ENCODE measurements around the gene CIZ1. TPM values are rescaled to one million over a fixed set of nuclear protein-coding genes. Genes with fewer than 3 reads are reported as not detected.

Gene CIZ1
- total and polyA plus RNA-seq, 9 of the 15 experiments (the other 6 are each of a cell fraction or from before 2014, with no cell fraction given), result 6.6 to 329 (median 87.8) TPM

DNA sequence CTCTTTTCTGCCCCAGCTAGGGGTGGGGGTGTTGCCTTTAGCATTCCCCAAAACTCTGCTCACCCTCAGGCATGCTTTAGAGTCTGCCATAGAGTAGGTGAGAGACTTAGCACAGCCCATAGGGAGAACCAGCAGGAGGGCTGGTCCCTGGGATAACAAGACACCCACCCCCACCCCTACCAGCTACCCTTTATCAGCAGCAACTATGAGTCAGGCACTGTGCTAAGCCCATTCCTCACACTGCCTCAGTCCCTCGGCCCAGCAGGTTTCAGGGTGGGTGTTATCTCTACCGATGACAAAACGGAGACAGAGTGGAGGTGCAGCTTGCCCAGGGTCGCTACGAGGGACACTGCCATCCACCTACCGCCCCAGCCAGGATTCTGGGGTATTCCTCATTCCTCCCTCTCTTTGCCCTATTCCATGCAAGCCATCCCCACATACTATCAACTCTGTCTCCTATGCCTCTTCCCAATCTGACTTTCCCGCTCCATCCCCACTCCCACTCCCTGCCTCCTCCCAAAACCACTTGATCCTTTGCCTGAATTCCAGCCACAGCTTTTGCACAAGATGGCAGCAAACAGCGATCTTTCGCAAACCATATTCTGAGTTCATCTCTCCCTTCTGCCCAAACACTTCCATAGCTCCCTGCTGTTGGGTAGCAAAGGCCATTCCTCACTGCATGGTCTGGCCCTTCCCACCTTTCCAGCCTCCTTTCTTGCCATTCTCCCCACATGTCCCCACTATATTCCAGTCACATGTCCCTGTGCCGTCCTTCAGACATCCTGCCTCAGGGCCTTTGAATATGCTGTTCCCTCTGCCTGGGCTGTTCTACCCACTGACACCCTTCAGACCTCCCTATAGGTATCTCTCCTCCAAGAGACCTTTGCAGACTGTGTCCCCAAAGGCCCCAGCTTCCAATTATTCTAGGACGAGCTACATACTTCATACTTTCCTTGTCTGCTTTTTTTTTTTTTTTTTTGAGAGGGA lies 5.1 kb downstream of the CIZ1 start:
- peak; percentile 37 for FAIRE-seq
- TF ChIP-seq, protein P1, sequence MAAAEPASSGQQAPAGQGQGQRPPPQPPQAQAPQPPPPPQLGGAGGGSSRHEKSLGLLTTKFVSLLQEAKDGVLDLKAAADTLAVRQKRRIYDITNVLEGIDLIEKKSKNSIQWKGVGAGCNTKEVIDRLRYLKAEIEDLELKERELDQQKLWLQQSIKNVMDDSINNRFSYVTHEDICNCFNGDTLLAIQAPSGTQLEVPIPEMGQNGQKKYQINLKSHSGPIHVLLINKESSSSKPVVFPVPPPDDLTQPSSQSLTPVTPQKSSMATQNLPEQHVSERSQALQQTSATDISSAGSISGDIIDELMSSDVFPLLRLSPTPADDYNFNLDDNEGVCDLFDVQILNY (CRISPR knock-in tag; IDR thresholded peaks at IDR 0.05), result no peak
- TF ChIP-seq NEUROD1 (IDR thresholded peaks at IDR 0.05; ENCODE audit: borderline replicate concordance, low read depth, low read length, partially characterized antibody), result no peak
- 0 out of 2 replicates have a peak, but pooled peaks have one; percentile 32 for TF ChIP-seq POLR2AphosphoS5 (IDR thresholded peaks at IDR 0.05; ENCODE audit: control insufficient read depth, insufficient read depth, low read depth, low read length)
- TF ChIP-seq SIN3B (IDR thresholded peaks at IDR 0.05; ENCODE audit: low read depth), result no peak
- TF ChIP-seq JUND (IDR thresholded peaks at IDR 0.05; ENCODE audit: borderline replicate concordance, low read depth, low read length), result peak; percentile 56; the same call in 1 of the 2 replicates
- peak; percentile 64; the same call in 1 of the 3 replicates for TF ChIP-seq JUND (tag; IDR thresholded peaks at IDR 0.05; ENCODE audit: borderline replicate concordance, low read depth, low read length)
- no peak for TF ChIP-seq SNIP1 (IDR thresholded peaks at IDR 0.05; ENCODE audit: low read depth)
- TF ChIP-seq MAFG (tag; conservative IDR thresholded peaks at IDR 0.05), result no peak
- TF ChIP-seq CBFA2T3 (IDR thresholded peaks at IDR 0.05), result no peak
- TF ChIP-seq CBX2 (IDR thresholded peaks at IDR 0.05; ENCODE audit: insufficient read depth, low read length, poor library complexity, severe bottlenecking), result no peak
- no peak for TF ChIP-seq ZKSCAN8 (CRISPR knock-in tag; IDR thresholded peaks at IDR 0.05)
- TF ChIP-seq, protein P2, sequence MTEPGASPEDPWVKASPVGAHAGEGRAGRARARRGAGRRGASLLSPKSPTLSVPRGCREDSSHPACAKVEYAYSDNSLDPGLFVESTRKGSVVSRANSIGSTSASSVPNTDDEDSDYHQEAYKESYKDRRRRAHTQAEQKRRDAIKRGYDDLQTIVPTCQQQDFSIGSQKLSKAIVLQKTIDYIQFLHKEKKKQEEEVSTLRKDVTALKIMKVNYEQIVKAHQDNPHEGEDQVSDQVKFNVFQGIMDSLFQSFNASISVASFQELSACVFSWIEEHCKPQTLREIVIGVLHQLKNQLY (CRISPR knock-in tag; conservative IDR thresholded peaks at IDR 0.05), result 0 out of 4 replicates have a peak, but pooled peaks of 1 of the 2 experiments have one; percentile 43
- no peak for TF ChIP-seq L3MBTL2 (IDR thresholded peaks at IDR 0.05)
- TF ChIP-seq, protein P3, sequence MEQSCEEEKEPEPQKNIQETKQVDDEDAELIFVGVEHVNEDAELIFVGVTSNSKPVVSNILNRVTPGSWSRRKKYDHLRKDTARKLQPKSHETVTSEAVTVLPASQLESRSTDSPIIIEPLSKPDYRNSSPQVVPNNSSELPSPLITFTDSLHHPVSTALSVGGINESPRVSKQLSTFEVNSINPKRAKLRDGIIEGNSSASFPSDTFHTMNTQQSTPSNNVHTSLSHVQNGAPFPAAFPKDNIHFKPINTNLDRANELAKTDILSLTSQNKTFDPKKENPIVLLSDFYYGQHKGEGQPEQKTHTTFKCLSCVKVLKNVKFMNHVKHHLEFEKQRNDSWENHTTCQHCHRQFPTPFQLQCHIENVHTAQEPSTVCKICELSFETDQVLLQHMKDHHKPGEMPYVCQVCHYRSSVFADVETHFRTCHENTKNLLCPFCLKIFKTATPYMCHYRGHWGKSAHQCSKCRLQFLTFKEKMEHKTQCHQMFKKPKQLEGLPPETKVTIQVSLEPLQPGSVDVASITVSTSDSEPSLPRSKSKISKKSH (CRISPR knock-in tag; IDR thresholded peaks at IDR 0.05), result no peak
- TF ChIP-seq NFE2L1 (tag; IDR thresholded peaks at IDR 0.05; ENCODE audit: borderline replicate concordance, low read depth), result no peak
- TF ChIP-seq TCF3 (CRISPR knock-in tag; IDR thresholded peaks at IDR 0.05), result no peak

More for the DNA sequence above, 5.1 kb downstream of the CIZ1 start:
- Histone ChIP-seq H3K27ac (ENCODE audit: extremely low read depth, low read depth, low read length) (peak overlapping the region; percentile 10; the same call in 1 of the 3 replicates), H3K36me3 (ENCODE audit: control insufficient read depth, insufficient read depth, low read length) (peaks cover 77% of the 10 kb centered on the region), H3K79me2 (ENCODE audit: control insufficient read depth, insufficient read depth, low read length) (peaks cover 18% of the 10 kb centered on the region), H3K9ac (ENCODE audit: insufficient read depth in 1 of 2, low read depth in 2 of 2, low read length in 2 of 2) (peak overlapping the region; percentile 20 to 59; a peak in 3 of 4 replicates), H3K9me1 (ENCODE audit: control insufficient read depth, insufficient read depth, low read length) (peaks cover 7% of the 10 kb centered on the region), H2AFZ (ENCODE audit: low read depth, low read length) (no peak overlapping the region), H3K9me3 (replicated peaks; ENCODE audit: control insufficient read depth, insufficient read depth, low read depth, low read length) (no peaks in the 10 kb centered on the region), H3K4me3 (no peak overlapping the region), H3K4me1 (replicated peaks in 1 of 2; ENCODE audit: control insufficient read depth in 2 of 2, insufficient read depth in 2 of 2, low read length in 2 of 2) (peaks cover 19 to 23% of the 10 kb centered on the region in 2 experiments; a peak in 4 of 5 replicates), H3K4me2 (ENCODE audit: insufficient read depth, low read length) (peak overlapping the region; percentile 27), H4K20me1 (replicated peaks; ENCODE audit: control insufficient read depth, insufficient read depth, low read length) (peaks cover 8% of the 10 kb centered on the region; the same call in 1 of the 2 replicates), H3K27me3 (ENCODE audit: control insufficient read depth in 2 of 2, insufficient read depth in 2 of 2, low read length in 2 of 2) (no peaks in the 10 kb centered on the region)
- BruUV-seq (replicated peaks), result no TSS peak
- CTCF ChIA-PET (ENCODE audit: low intra/inter-chr PET ratio), result no interaction called here
- POLR2A ChIA-PET, result interaction anchor here (0.6 to 2.2 kb wide), 12 partner anchors 9 to 118 kb away, joined by 3 to 10 read pairs (median 4); no protein-coding TSS in a partner anchor
- ATAC-seq (peak; percentile 23), DNase-seq (ENCODE audit: extremely low read depth in 1 of 4, low spot score in 3 of 4) (peak; percentile 66 to 81 (median 74))
- in situ Hi-C loops (cut with MboI) (no loop called here), intact Hi-C loops (cut with micrococcal nuclease) (no loop called here)
- WGBS (ENCODE audit: insufficient coverage, low coverage, missing lambda C conversion rate), result 57% methylated on average over 11 of the region's 11 CpGs

Data from K562 (cell line).